Keratinocyte (primary cell): ENCODE measurements around the gene PIGW. TPM values are rescaled to one million over a fixed set of nuclear protein-coding genes. Genes with fewer than 3 reads are reported as not detected.

Source experiments
- DNase-seq: peaks from one replicate; pipeline ENCODE4 v3.0.0-alpha.2; 2011; ENCODE audit warnings: low read depth, missing footprints, low spot score
- FAIRE-seq: peaks from 2 replicates; lab custom pipeline; 2011; peaks lifted over from hg19 to GRCh38; lab: Jason Lieb, UNC
- H2AFZ ChIP-seq: 2 replicates; pipeline ENCODE4 v1.6.0; 2012; ENCODE audit warnings: low read length, control low read depth, inconsistent platforms; ENCODE audit not compliant: control insufficient read depth
- H3K27ac ChIP-seq: 2 replicates; pipeline ENCODE4 v1.5.1; 2011; ENCODE audit warnings: low read length; ENCODE audit not compliant: control insufficient read depth, insufficient read depth
- H3K27me3 ChIP-seq: 3 replicates; pipeline ENCODE4 v1.6.0; 2011; ENCODE audit warnings: low read length; ENCODE audit not compliant: control insufficient read depth, insufficient read depth; ENCODE audit errors: extremely low read depth
- H3K36me3 ChIP-seq, 2 experiments: 2 replicates in 1 of 2; 3 replicates in 1 of 2; pipeline ENCODE4 v1.5.1; 2011; ENCODE audit warnings: low read length in 2 of 2, mild to moderate bottlenecking in 1 of 2; ENCODE audit not compliant: control insufficient read depth in 2 of 2, insufficient read depth in 2 of 2; ENCODE audit errors: extremely low read depth in 1 of 2
- H3K4me1 ChIP-seq: 3 replicates; pipeline ENCODE4 v1.5.1; 2011; ENCODE audit warnings: low read length; ENCODE audit not compliant: control insufficient read depth, insufficient read depth; ENCODE audit errors: extremely low read depth
- H3K4me2 ChIP-seq: 3 replicates; pipeline ENCODE4 v1.6.0; 2011; ENCODE audit warnings: low read depth, low read length; ENCODE audit not compliant: control insufficient read depth, insufficient read depth; ENCODE audit errors: extremely low read depth
- H3K4me3 ChIP-seq, 3 experiments: fragments of 200-600 bp in 1 of 3; sonication (generic) in 1 of 3; 2 replicates in 2 of 3; 3 replicates in 1 of 3; pipeline ENCODE4 v1.5.1; 2011 to 2016; ENCODE audit warnings: low read length in 3 of 3, mild to moderate bottlenecking in 3 of 3, control low read depth in 2 of 3, inconsistent platforms in 1 of 3, low read depth in 1 of 3, mixed read lengths in 1 of 3, mixed run types in 1 of 3, moderate library complexity in 1 of 3; ENCODE audit not compliant: control insufficient read depth in 2 of 3, insufficient read depth in 2 of 3; ENCODE audit errors: extremely low read depth in 1 of 3
- H3K79me2 ChIP-seq: 2 replicates; pipeline ENCODE4 v1.6.0; 2012; ENCODE audit warnings: low read length; ENCODE audit not compliant: control insufficient read depth, insufficient read depth
- H3K9ac ChIP-seq: 3 replicates; pipeline ENCODE4 v1.6.0; 2011; ENCODE audit warnings: low read length; ENCODE audit not compliant: control insufficient read depth, insufficient read depth; ENCODE audit errors: extremely low read depth
- H3K9me1 ChIP-seq: 3 replicates; pipeline ENCODE4 v1.6.0; 2011; ENCODE audit warnings: low read length; ENCODE audit not compliant: control insufficient read depth, insufficient read depth; ENCODE audit errors: extremely low read depth
- H3K9me3 ChIP-seq: 2 replicates; pipeline ENCODE4 v1.5.1; 2012; ENCODE audit warnings: low read depth, low read length; ENCODE audit not compliant: control insufficient read depth
- H4K20me1 ChIP-seq: 3 replicates; pipeline ENCODE4 v1.6.0; 2011; ENCODE audit warnings: low read length; ENCODE audit not compliant: control insufficient read depth, insufficient read depth; ENCODE audit errors: extremely low read depth
- CTCF ChIP-seq, 3 experiments: IDR thresholded peaks in 1 of 3; conservative IDR thresholded peaks in 1 of 3; optimal IDR thresholded peaks in 1 of 3; 2 replicates in 2 of 3; 3 replicates in 1 of 3; pipeline versions ENCODE3 to v1.5.1; 2011; ENCODE audit warnings: low read length in 3 of 3, mild to moderate bottlenecking in 3 of 3, moderate library complexity in 2 of 3, control low read depth in 1 of 3, inconsistent platforms in 1 of 3; ENCODE audit not compliant: insufficient read depth in 2 of 3; ENCODE audit errors: extremely low read depth in 1 of 3
- EZH2 ChIP-seq: IDR thresholded peaks from one replicate; pipeline ENCODE4 v1.6.1; 2012; ENCODE audit warnings: inconsistent platforms, mild to moderate bottlenecking, low read length, moderate library complexity
- dilution Hi-C: fragments of 300-500 bp; cut with MboI; formaldehyde crosslinking; loops from one replicate; pipeline ENCODE4 v1.7.0; 2020; ENCODE audit warnings: low sequenced_read_pairs; ENCODE audit not compliant: extremely low pct_ligation_motif_present
- polyA plus RNA-seq, 5 experiments: library from polyadenylated mRNA; depleted of rRNA in 3 of 5; stranded (reverse) in 3 of 5; stranded (forward) in 1 of 5; unstranded in 1 of 5; fragments of >200 nt; gene quantifications; 1 replicate in 1 of 5; 2 replicates in 3 of 5; 3 replicates in 1 of 5; pipeline versions ENCODE4 v1.2.1 to v1.2.3, GENCODE V29; 2011 to 2012; ENCODE audit warnings: missing spikeins in 2 of 5, low read depth in 1 of 5, low replicate concordance in 1 of 5

Gene PIGW
- polyA plus RNA-seq, 1 donor (not counting 4 experiments of a cell fraction or from before 2014, with no cell fraction given), result 9.8 TPM

- no peak overlapping the region for H3K27ac ChIP-seq
- peak overlapping the region; percentile 91 for H3K4me2 ChIP-seq
- H3K9ac ChIP-seq, result peak overlapping the region; percentile 37
- H3K9me3 ChIP-seq, result no peaks in the 10 kb centered on the region
- H3K27me3 ChIP-seq, result no peaks in the 10 kb centered on the region
- peaks cover 21% of the 10 kb centered on the region for H3K4me1 ChIP-seq
- peak overlapping the region; percentile 8 to 92 (median 86) for H3K4me3 ChIP-seq
- peaks cover 9% of the 10 kb centered on the region for H4K20me1 ChIP-seq
- H3K36me3 ChIP-seq, result peaks cover 3 to 6% of the 10 kb centered on the region in 2 experiments
- dilution Hi-C loops, result no loop called here
- H3K79me2 ChIP-seq, result peaks cover 88% of the 10 kb centered on the region
- TF ChIP-seq CTCF (optimal IDR thresholded peaks at IDR 0.05 in 1 of 3, IDR thresholded peaks at IDR 0.05 in 1 of 3, conservative IDR thresholded peaks at IDR 0.05 in 1 of 3; ENCODE audit: extremely low read depth in 1 of 3, insufficient read depth in 2 of 3, low read length in 3 of 3) (no peak), EZH2 (no peak)
- FAIRE-seq (no peak), DNase-seq (no peak)
- no peaks in the 10 kb centered on the region for H3K9me1 ChIP-seq
- no peak overlapping the region for H2AFZ ChIP-seq
Measured at GRCh38 chr17:36547776-36548175, 13.0 kb downstream of the PIGW start.

GRCh38 chr17:36550491-36551417 is 16.0 kb downstream of the PIGW start:
- Histone ChIP-seq H3K9me1 (no peaks in the 10 kb centered on the region), H3K27me3 (no peaks in the 10 kb centered on the region), H2AFZ (no peak overlapping the region), H3K4me1 (peaks cover 18% of the 10 kb centered on the region), H3K36me3 (peaks cover 3 to 16% of the 10 kb centered on the region in 2 experiments), H3K27ac (no peak overlapping the region), H3K4me3 (no peak overlapping the region), H3K4me2 (no peak overlapping the region), H4K20me1 (peaks cover 16% of the 10 kb centered on the region), H3K9me3 (no peaks in the 10 kb centered on the region), H3K79me2 (peaks cover 98% of the 10 kb centered on the region), H3K9ac (no peak overlapping the region)
- FAIRE-seq (no peak), DNase-seq (no peak)
- TF ChIP-seq CTCF (optimal IDR thresholded peaks at IDR 0.05 in 1 of 3, IDR thresholded peaks at IDR 0.05 in 1 of 3, conservative IDR thresholded peaks at IDR 0.05 in 1 of 3; ENCODE audit: extremely low read depth in 1 of 3, insufficient read depth in 2 of 3, low read length in 3 of 3), result no peak
- TF ChIP-seq EZH2, result no peak
- dilution Hi-C loops, result no loop called here
